Endothelial cell of umbilical vein (primary cell): ENCODE data around the gene CCDC188. TPM values are rescaled to one million over a fixed set of nuclear protein-coding genes. Genes with fewer than 3 reads are reported as not detected.

ENCODE experiments used
- BruUV-seq: library from RNA; stranded (reverse); fragments of 400-500 nt; replicated peaks from 2 replicates; lab custom pipeline; 2021; lab: Mats Ljungman, UMichigan
- CTCF ChIA-PET: fragments of 300-600, 350-600 bp; sonication (Branson Sonifier 250); formaldehyde crosslinking; loops from one replicate; lab custom pipeline; 2021; ENCODE audit warnings: antibody characterized with exemption, inconsistent platforms; lab: Charles Lee
- POLR2A ChIA-PET: fragments of 300-600, 350-600 bp; sonication (Branson Sonifier 250); formaldehyde crosslinking; loops from one replicate; lab custom pipeline; 2021; ENCODE audit warnings: antibody characterized with exemption, inconsistent platforms; lab: Charles Lee
- DNase-seq: peaks from one replicate; pipeline ENCODE4 v3.0.0-alpha.2; 2011; ENCODE audit warnings: low read depth, low spot score
- FAIRE-seq: peaks from 2 replicates; lab custom pipeline; 2011; peaks lifted over from hg19 to GRCh38; lab: Jason Lieb, UNC
- H2AFZ ChIP-seq: 2 replicates; pipeline ENCODE4 v1.6.0; 2012; ENCODE audit warnings: low read depth, low read length, control low read depth, inconsistent platforms
- H3K27ac ChIP-seq: 2 replicates; pipeline ENCODE4 v1.5.1; 2011; ENCODE audit warnings: low read depth, mild to moderate bottlenecking, control low read depth, low read length, moderate library complexity; ENCODE audit not compliant: insufficient read depth
- H3K27me3 ChIP-seq, 2 experiments: 2 replicates each; pipeline versions ENCODE4 v1.6.0 to v1.6.1; 2011; ENCODE audit warnings: low read length in 2 of 2, mixed read lengths in 1 of 2; ENCODE audit not compliant: control insufficient read depth in 2 of 2, insufficient read depth in 2 of 2
- H3K36me3 ChIP-seq, 2 experiments: 2 replicates in 1 of 2; 3 replicates in 1 of 2; pipeline ENCODE4 v1.5.1; 2011; ENCODE audit warnings: low read length in 2 of 2, mild to moderate bottlenecking in 1 of 2, moderate library complexity in 1 of 2; ENCODE audit not compliant: control insufficient read depth in 2 of 2, insufficient read depth in 2 of 2; ENCODE audit errors: extremely low read depth in 1 of 2
- H3K4me1 ChIP-seq: 3 replicates; pipeline ENCODE4 v1.5.1; 2011; ENCODE audit warnings: mild to moderate bottlenecking, low read length; ENCODE audit not compliant: control insufficient read depth, insufficient read depth; ENCODE audit errors: extremely low read depth
- H3K4me2 ChIP-seq: 2 replicates; pipeline ENCODE4 v1.6.1; 2011; ENCODE audit warnings: low read length, control low read depth, mixed read lengths; ENCODE audit not compliant: insufficient read depth
- H3K4me3 ChIP-seq, 3 experiments: fragments of 200-600 bp in 1 of 3; sonication (generic), shearing (Covaris generic) in 1 of 3; replicated peaks in 1 of 3; 2 replicates each; pipeline ENCODE4 v1.5.1; 2011 to 2016; ENCODE audit warnings: control low read depth in 3 of 3, low read length in 3 of 3, mild to moderate bottlenecking in 2 of 3, inconsistent platforms in 1 of 3, low read depth in 1 of 3, moderate library complexity in 1 of 3; ENCODE audit not compliant: insufficient read depth in 1 of 3
- H3K79me2 ChIP-seq: 2 replicates; pipeline ENCODE4 v1.6.0; 2012; ENCODE audit warnings: low read length, inconsistent platforms; ENCODE audit not compliant: control insufficient read depth, insufficient read depth
- H3K9ac ChIP-seq: replicated peaks from 2 replicates; pipeline ENCODE3; 2011; ENCODE audit warnings: low read length, control low read depth; ENCODE audit not compliant: insufficient read depth; ENCODE audit errors: extremely low read depth
- H3K9me1 ChIP-seq: replicated peaks from 3 replicates; pipeline ENCODE4 v1.6.0; 2011; ENCODE audit warnings: mild to moderate bottlenecking, low read length; ENCODE audit not compliant: control insufficient read depth, insufficient read depth; ENCODE audit errors: extremely low read depth
- H3K9me3 ChIP-seq: replicated peaks from 2 replicates; pipeline ENCODE4 v1.5.1; 2012; ENCODE audit warnings: low read length, inconsistent platforms; ENCODE audit not compliant: control insufficient read depth, insufficient read depth
- H4K20me1 ChIP-seq: replicated peaks from 2 replicates; pipeline ENCODE3; 2011; ENCODE audit warnings: mild to moderate bottlenecking, low read length; ENCODE audit not compliant: control insufficient read depth, insufficient read depth; ENCODE audit errors: extremely low read depth
- EZH2 ChIP-seq: IDR thresholded peaks from 2 replicates; pipeline ENCODE4 v1.6.1; 2012; ENCODE audit warnings: borderline replicate concordance, low read depth, mild to moderate bottlenecking, moderate library complexity, low read length, inconsistent platforms; ENCODE audit not compliant: severe bottlenecking
- FOS ChIP-seq: IDR thresholded peaks from 2 replicates; pipeline ENCODE4 v1.6.1; 2011; ENCODE audit warnings: mild to moderate bottlenecking, low read length, moderate library complexity, borderline replicate concordance; ENCODE audit not compliant: insufficient read depth
- GATA2 ChIP-seq: IDR thresholded peaks from 2 replicates; pipeline ENCODE4 v1.7.0; 2011; ENCODE audit warnings: low read depth, mild to moderate bottlenecking, moderate library complexity, mixed read lengths, low read length; ENCODE audit not compliant: insufficient read length, insufficient read depth
- JUN ChIP-seq: IDR thresholded peaks from 2 replicates; pipeline ENCODE4 v1.6.1; 2011; ENCODE audit warnings: borderline replicate concordance, low read depth; ENCODE audit not compliant: insufficient read length, insufficient read depth
- MYC ChIP-seq: IDR thresholded peaks from one replicate; pipeline ENCODE4 v1.6.1; 2011; ENCODE audit warnings: mild to moderate bottlenecking, low read depth, low read length
- POLR2A ChIP-seq: IDR thresholded peaks from 2 replicates; pipeline ENCODE4 v1.6.1; 2012; ENCODE audit warnings: low read depth, mild to moderate bottlenecking, control low read depth, low read length
- POLR2AphosphoS5 ChIP-seq: IDR thresholded peaks from 2 replicates; pipeline ENCODE4 v1.6.1; 2012; ENCODE audit warnings: low read depth, mild to moderate bottlenecking, control low read depth, low read length, moderate library complexity; ENCODE audit not compliant: insufficient read depth
- dilution Hi-C: fragments of 300-500 bp; cut with MboI; formaldehyde crosslinking; loops from one replicate; pipeline ENCODE4 v1.15.0; 2019; ENCODE audit warnings: low sequenced_read_pairs; ENCODE audit not compliant: extremely low pct_ligation_motif_present
- intact Hi-C: fragments of 100-400 bp; cut with micrococcal nuclease; formaldehyde crosslinking; loops from one replicate; pipeline ENCODE4 v1.10.0; 2022
- microRNA-seq: library from miRNA; unstranded; fragments of <30 nt; microRNA quantifications from one replicate; pipeline ENCODE4 v1.2.0, GENCODE V29; 2021; ENCODE audit warnings: borderline number of aligned reads, borderline replicate concordance
- polyA plus RNA-seq, 4 experiments: library from polyadenylated mRNA; depleted of rRNA in 3 of 4; stranded (reverse) in 3 of 4; unstranded in 1 of 4; fragments of >200 nt; gene quantifications; 2 replicates each; pipeline versions ENCODE4 v1.2.1 to v1.2.3, GENCODE V29; 2011 to 2012; ENCODE audit warnings: missing spikeins in 1 of 4
- small RNA-seq: library from RNA; depleted of rRNA; stranded (forward); fragments of <200 nt; gene quantifications from one replicate; pipeline ENCODE3, GENCODE V24; 2012; ENCODE audit warnings: low replicate concordance, low read depth; ENCODE audit not compliant: insufficient read depth, insufficient read length
- total RNA-seq: library from RNA; stranded (reverse); gene quantifications from 2 replicates; pipeline ENCODE4 v1.2.3, GENCODE V29; 2021
- TF ChIP-seq, protein P1 (sequence below), 2 donors: IDR thresholded peaks; 1 replicate in 1 of 2; 2 replicates in 1 of 2; pipeline ENCODE4 v1.5.1; 2011; ENCODE audit warnings: low read length in 2 of 2, mild to moderate bottlenecking in 2 of 2, moderate library complexity in 2 of 2, control low read depth in 1 of 2, inconsistent platforms in 1 of 2, low read depth in 1 of 2; ENCODE audit not compliant: insufficient read depth in 1 of 2; ENCODE audit errors: extremely low read depth in 1 of 2
- TF ChIP-seq, protein P2 (sequence below): IDR thresholded peaks from 2 replicates; pipeline ENCODE4 v1.6.1; 2011; ENCODE audit not compliant: insufficient read depth, insufficient read length

CCDC188 gene
- total and polyA plus RNA-seq, 2 donors (not counting 3 experiments of a cell fraction or from before 2014, with no cell fraction given) = 9.4 to 9.8 TPM

DNA sequence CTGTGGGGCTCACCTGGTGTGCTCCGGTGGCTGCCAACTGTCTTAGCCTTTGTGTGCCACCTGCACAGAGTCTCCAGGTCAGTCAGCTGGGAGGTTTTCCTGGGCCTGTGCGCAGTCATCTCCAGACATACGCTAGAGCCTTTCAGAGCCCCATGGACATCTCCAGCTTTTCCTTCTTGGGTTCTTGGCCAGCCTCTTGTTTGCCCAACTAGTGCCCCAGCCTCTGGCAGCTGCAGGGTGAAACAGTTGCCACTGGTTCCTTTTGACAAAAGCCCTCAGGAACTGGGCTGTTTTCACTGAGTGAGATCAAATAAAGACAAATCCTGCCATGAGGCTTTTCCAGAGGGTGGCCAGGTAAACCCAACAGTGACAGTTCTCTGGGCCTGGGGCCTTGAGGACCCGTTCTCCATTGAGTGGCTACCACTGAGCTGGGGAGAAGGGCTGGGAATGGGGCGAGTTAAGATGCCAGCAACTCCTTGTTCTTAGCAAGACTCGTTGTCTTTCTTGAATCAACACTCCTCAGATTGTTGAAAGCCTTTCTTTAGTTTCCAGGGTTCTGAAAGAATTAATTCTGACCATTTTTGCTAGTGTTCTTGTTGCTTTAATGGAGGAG is 51.6 kb downstream of the CCDC188 start:
- POLR2A ChIA-PET = no interaction called here
- Histone ChIP-seq H3K4me3 (no peak overlapping the region), H4K20me1 (no peaks in the 10 kb centered on the region), H3K9me1 (no peaks in the 10 kb centered on the region), H3K79me2 (peaks cover 50% of the 10 kb centered on the region), H3K27me3 (no peaks in the 10 kb centered on the region), H3K36me3 (peaks cover 45 to 46% of the 10 kb centered on the region in 2 experiments), H2AFZ (no peak overlapping the region), H3K4me1 (no peaks in the 10 kb centered on the region), H3K27ac (no peak overlapping the region), H3K4me2 (no peak overlapping the region), H3K9ac (no peak overlapping the region), H3K9me3 (no peaks in the 10 kb centered on the region)
- BruUV-seq = no TSS peak
- DNase-seq = no peak
- dilution Hi-C loops = no loop called here
- CTCF ChIA-PET = no interaction called here
- TF ChIP-seq, protein P1, sequence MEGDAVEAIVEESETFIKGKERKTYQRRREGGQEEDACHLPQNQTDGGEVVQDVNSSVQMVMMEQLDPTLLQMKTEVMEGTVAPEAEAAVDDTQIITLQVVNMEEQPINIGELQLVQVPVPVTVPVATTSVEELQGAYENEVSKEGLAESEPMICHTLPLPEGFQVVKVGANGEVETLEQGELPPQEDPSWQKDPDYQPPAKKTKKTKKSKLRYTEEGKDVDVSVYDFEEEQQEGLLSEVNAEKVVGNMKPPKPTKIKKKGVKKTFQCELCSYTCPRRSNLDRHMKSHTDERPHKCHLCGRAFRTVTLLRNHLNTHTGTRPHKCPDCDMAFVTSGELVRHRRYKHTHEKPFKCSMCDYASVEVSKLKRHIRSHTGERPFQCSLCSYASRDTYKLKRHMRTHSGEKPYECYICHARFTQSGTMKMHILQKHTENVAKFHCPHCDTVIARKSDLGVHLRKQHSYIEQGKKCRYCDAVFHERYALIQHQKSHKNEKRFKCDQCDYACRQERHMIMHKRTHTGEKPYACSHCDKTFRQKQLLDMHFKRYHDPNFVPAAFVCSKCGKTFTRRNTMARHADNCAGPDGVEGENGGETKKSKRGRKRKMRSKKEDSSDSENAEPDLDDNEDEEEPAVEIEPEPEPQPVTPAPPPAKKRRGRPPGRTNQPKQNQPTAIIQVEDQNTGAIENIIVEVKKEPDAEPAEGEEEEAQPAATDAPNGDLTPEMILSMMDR (IDR thresholded peaks at IDR 0.05; ENCODE audit: extremely low read depth in 1 of 2, insufficient read depth in 1 of 2, low read depth in 1 of 2, low read length in 2 of 2) = no peak
- no peak for TF ChIP-seq EZH2
- TF ChIP-seq POLR2AphosphoS5 = no peak
- TF ChIP-seq FOS = no peak
- TF ChIP-seq, protein P2, sequence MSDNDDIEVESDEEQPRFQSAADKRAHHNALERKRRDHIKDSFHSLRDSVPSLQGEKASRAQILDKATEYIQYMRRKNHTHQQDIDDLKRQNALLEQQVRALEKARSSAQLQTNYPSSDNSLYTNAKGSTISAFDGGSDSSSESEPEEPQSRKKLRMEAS = no peak
- TF ChIP-seq MYC = no peak
- TF ChIP-seq GATA2 = no peak
- TF ChIP-seq POLR2A = no peak
- no peak for TF ChIP-seq JUN
- intact Hi-C loops = no loop called here
- FAIRE-seq = no peak

Small RNA genes lying within 50 kb of the gene (microRNA-seq; reads per million reads assigned to microRNA genes)
- gene MIR6816 = not detected

Small RNA genes lying within 50 kb of the gene (small RNA-seq; reads per million reads assigned to genes)
- gene MIR6816 (not detected), gene RF00599 (not detected)

Other genes starting within 250 kb of the CCDC188 start
- 221 and 246 TPM in 2 replicates for gene COMT, start 209.3 kb downstream of the CCDC188 start, total RNA-seq
- gene COMT, start 209.3 kb downstream of the CCDC188 start, polyA plus RNA-seq = 537 and 579 TPM in 2 replicates
- 211 and 245 TPM in 2 replicates for gene TXNRD2, start 209.2 kb downstream of the CCDC188 start, total RNA-seq
- 440 and 511 TPM in 2 replicates for gene TXNRD2, start 209.2 kb downstream of the CCDC188 start, polyA plus RNA-seq
- 105 and 109 TPM in 2 replicates for gene ARVCF, start 134.2 kb downstream of the CCDC188 start, total RNA-seq
- gene ARVCF, start 134.2 kb downstream of the CCDC188 start, polyA plus RNA-seq = 81.3 and 83.6 TPM in 2 replicates
- gene TANGO2, start 129.9 kb downstream of the CCDC188 start, total RNA-seq = 33.2 and 40.0 TPM in 2 replicates
- 49.3 and 59.5 TPM in 2 replicates for gene TANGO2, start 129.9 kb downstream of the CCDC188 start, polyA plus RNA-seq
- gene DGCR8, start 70.8 kb downstream of the CCDC188 start, total RNA-seq = 64.2 and 69.7 TPM in 2 replicates
- 30.7 and 32.7 TPM in 2 replicates for gene DGCR8, start 70.8 kb downstream of the CCDC188 start, polyA plus RNA-seq
- gene RANBP1, start 35.0 kb downstream of the CCDC188 start, total RNA-seq = 237 and 247 TPM in 2 replicates
- 144 and 228 TPM in 2 replicates for gene RANBP1, start 35.0 kb downstream of the CCDC188 start, polyA plus RNA-seq
- 50.5 and 51.2 TPM in 2 replicates for gene TRMT2A, start 33.8 kb downstream of the CCDC188 start, total RNA-seq
- 61.9 and 73.2 TPM in 2 replicates for gene TRMT2A, start 33.8 kb downstream of the CCDC188 start, polyA plus RNA-seq
- 128 and 131 TPM in 2 replicates for gene ZDHHC8, start 19.3 kb downstream of the CCDC188 start, total RNA-seq
- gene ZDHHC8, start 19.3 kb downstream of the CCDC188 start, polyA plus RNA-seq = 49.8 and 69.9 TPM in 2 replicates
- 1.2 and 1.3 TPM in 2 replicates for gene RTN4R, start 117.3 kb upstream of the CCDC188 start, total RNA-seq
- gene RTN4R, start 117.3 kb upstream of the CCDC188 start, polyA plus RNA-seq = 2.2 and 3.5 TPM in 2 replicates
- gene DGCR6L, start 169.0 kb upstream of the CCDC188 start, total RNA-seq = 34.3 and 38.0 TPM in 2 replicates
- 67.5 and 82.9 TPM in 2 replicates for gene DGCR6L, start 169.0 kb upstream of the CCDC188 start, polyA plus RNA-seq
- 10.3 and 13.4 TPM in 2 replicates for gene ZNF74, start 243.1 kb upstream of the CCDC188 start, total RNA-seq
- 8.6 and 11.7 TPM in 2 replicates for gene ZNF74, start 243.1 kb upstream of the CCDC188 start, polyA plus RNA-seq